KOPT-K1 (cell line): ENCODE results near the gene FRMD6.

Source experiments
- H3K27ac ChIP-seq: fragments of 200-600 bp; sonication (generic); 2 replicates; pipeline ENCODE4 v1.5.1; 2016; ENCODE audit warnings: antibody characterized with exemption, mild to moderate bottlenecking, low read depth, low read length; ENCODE audit not compliant: poor library complexity, severe bottlenecking
- H3K36me3 ChIP-seq: fragments of 200-600 bp; sonication (generic); 2 replicates; pipeline ENCODE4 v1.5.1; 2017; ENCODE audit warnings: antibody characterized with exemption, mild to moderate bottlenecking, low read length, moderate library complexity; ENCODE audit not compliant: insufficient read depth
- H3K9me3 ChIP-seq: fragments of 200-600 bp; sonication (generic); 2 replicates; pipeline ENCODE4 v1.5.1; 2017; ENCODE audit warnings: antibody characterized with exemption, low read length, mild to moderate bottlenecking; ENCODE audit not compliant: insufficient read depth, poor library complexity, severe bottlenecking

Gene FRMD6

DNA sequence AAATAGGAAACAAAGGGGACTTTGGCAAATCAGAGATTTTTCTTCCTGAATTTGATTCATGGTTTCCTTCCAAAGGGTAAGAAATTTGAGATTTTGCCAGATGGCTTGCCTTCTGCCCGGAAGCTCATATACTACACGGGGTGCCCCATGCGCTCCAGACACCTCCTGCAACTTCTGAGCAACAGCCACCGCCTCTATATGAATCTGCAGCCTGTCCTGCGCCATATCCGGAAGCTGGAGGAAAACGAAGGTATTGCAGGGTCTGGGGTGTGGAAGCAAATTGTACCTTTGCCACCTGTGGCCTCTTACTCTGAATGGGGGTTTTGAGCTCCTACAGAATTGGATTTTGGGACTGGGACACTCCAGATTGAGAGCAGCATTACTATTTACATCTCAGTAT lies 63.5 kb downstream of the FRMD6 start:
- no peaks in the 10 kb centered on the region for H3K9me3 ChIP-seq
- no peak overlapping the region for H3K27ac ChIP-seq
- no peaks in the 10 kb centered on the region for H3K36me3 ChIP-seq

DNA sequence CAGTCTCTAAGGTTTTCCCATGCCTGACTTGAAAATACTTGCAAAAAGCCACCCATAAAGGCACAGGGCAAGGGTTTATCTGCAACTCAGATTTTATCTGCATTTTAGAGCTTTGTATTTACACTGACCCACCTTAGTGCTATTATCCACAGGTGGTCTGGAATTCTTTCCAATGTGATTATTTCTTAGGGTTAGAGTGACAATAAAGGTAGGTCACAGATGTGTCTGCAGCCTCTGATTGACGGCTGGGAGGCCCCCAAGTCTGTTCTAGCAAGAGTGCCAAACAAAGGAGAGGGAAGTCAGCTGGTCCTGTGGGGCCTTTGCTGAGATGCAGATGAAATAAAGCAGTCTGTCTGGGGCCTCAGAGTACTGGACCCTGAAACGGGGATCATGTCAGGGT lies 64.0 kb downstream of the FRMD6 start:
- Histone ChIP-seq H3K27ac (no peak overlapping the region), H3K9me3 (no peaks in the 10 kb centered on the region), H3K36me3 (no peaks in the 10 kb centered on the region)

DNA sequence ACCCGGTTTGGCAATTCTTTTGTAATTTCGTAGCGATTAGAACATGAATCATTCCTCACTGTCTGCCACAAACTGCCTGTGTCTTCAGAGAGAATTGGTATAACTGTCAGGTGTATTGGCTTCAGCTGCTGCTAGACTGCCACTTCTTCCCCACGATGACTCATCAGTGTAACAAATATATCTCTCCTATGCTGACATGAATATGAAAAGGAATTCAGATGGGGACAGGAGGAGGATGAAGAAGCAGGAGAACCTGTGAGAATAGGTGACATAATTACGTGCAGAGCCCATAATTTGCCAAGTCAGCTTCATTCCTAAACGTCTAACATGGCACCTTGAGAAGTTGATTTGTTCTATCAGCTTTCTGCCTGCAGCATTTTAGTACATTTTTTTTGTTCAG lies 64.9 kb downstream of the FRMD6 start:
- H3K27ac ChIP-seq = no peak overlapping the region
- no peaks in the 10 kb centered on the region for H3K9me3 ChIP-seq
- H3K36me3 ChIP-seq = no peaks in the 10 kb centered on the region

DNA sequence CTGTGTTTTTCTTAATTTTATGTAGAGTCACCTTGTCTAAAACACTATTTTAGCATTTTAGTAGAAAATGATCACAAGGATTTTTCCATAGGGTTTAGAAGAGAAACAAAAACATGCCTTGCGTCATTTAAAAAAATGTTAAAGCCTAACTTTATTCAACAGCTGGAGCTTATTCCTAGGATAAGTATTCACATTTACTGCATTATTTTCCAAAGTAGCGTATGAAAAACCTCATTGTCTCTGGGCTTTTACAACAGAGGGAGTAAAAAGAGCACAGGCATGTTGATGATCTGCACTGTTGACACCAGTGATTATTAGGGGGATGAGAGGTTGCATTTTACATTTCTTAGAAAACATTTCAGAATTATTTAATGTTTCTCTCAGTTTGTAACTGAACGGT lies 66.1 kb downstream of the FRMD6 start:
- Histone ChIP-seq H3K9me3 (no peaks in the 10 kb centered on the region), H3K36me3 (no peaks in the 10 kb centered on the region), H3K27ac (no peak overlapping the region)

DNA sequence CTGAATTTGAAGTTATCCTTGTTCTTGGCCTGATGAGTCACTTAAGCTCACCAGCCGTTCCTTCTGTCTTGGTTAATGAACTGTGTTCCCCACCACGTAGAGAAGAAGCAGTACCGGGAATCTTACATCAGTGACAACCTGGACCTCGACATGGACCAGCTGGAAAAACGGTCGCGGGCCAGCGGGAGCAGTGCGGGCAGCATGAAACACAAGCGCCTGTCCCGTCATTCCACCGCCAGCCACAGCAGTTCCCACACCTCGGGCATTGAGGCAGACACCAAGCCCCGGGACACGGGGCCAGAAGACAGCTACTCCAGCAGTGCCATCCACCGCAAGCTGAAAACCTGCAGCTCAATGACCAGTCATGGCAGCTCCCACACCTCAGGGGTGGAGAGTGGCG lies 68.2 kb downstream of the FRMD6 start:
- no peaks in the 10 kb centered on the region for H3K36me3 ChIP-seq
- H3K27ac ChIP-seq = no peak overlapping the region
- no peaks in the 10 kb centered on the region for H3K9me3 ChIP-seq

DNA sequence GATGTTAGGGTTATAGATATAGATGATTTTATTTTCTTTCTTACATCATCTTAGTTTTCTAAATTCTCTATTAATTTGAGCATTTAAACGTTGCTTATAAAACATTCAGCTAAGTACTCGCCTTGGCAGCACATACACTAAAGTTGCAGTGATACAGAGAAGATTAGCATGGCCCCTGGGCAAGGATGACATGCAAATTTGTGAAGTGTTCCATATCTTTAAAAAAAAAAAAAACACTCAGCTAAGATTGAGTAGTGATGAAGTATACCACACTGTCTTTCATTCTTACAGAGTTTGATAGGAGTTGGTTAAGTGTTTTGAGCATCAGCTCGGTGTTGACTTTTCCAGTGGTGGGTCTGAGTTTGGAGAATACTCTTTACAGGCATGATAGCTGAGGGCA lies 72.3 kb downstream of the FRMD6 start:
- H3K9me3 ChIP-seq = no peaks in the 10 kb centered on the region
- no peaks in the 10 kb centered on the region for H3K36me3 ChIP-seq
- H3K27ac ChIP-seq = no peak overlapping the region

DNA sequence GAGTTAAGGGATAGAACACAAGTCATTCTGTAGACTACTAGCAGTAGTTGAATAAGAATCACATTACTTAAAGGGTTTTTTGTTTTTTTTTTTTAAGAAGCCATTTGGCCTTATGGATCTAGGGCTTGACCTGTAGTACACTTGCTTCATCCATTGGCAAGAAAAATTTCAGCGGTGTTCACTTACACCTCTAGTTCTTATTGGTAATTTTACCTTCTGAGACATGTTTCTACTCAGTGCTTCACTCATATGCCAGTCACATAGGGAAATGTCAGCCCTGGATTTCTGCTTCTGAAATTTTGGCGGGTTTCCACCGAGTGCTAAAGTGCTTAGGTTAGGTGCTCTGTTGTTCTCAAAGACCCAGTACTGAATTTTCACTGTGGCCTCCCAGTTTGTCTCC lies 72.9 kb downstream of the FRMD6 start:
- Histone ChIP-seq H3K36me3 (no peaks in the 10 kb centered on the region), H3K27ac (no peak overlapping the region)

DNA sequence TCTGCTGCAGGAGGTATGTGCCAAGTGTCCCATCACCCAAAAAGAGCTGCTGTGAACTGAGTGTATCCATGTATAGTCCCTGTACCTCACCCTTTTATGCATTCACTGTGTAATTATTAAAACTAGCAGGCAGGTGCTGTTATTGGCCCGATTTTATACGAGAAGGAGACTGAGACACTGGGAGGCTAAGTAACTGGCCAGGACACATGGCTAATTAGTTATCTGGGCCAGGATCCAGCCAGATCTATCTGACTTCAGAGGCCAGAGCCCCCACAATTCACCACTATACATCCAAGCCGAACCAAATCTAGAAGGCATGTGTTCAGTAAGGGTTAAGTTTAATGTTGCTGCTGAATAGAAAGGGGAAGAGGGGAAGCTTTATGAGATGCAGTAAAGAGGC lies 73.4 kb downstream of the FRMD6 start:
- H3K9me3 ChIP-seq = no peaks in the 10 kb centered on the region
- H3K36me3 ChIP-seq = no peaks in the 10 kb centered on the region
- H3K27ac ChIP-seq = no peak overlapping the region

More for the DNA sequence above, 72.9 kb downstream of the FRMD6 start:
- H3K9me3 ChIP-seq = no peaks in the 10 kb centered on the region

DNA sequence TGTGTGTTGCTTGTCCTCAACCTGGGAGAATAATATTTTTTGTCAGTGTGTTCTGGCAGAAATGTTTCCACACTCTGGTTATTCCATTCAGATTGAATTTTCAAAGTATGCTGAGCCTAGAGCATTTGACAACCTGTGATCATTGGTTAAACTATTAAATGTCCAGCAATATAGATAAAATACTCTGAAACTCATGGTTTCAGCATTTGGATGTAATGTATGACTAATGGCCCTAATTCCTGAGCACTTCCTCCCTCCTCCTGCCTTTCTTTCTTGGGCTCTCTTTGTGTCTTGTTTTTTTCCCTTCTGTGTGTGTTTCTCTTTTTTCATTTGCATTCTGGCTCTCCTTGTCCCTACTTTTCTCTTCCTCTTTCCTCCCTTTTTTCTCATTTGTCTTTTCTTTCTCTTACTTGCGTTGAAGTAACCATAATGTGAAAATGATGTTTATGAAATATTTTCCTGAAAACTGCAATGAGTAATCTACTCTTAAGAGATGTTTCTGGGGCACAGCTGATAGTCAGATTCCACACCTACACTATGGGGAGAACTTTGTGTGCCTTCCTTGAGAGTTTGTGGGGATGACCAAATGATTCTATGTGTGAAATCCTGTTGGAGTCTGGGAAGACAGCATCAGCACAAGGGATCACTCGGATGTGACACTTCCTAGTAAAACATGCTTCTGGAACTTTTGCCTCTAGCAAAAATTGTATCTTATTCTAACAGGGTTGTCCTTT lies 74.6 kb downstream of the FRMD6 start:
- Histone ChIP-seq H3K36me3 (no peaks in the 10 kb centered on the region), H3K27ac (no peak overlapping the region), H3K9me3 (no peaks in the 10 kb centered on the region)

DNA sequence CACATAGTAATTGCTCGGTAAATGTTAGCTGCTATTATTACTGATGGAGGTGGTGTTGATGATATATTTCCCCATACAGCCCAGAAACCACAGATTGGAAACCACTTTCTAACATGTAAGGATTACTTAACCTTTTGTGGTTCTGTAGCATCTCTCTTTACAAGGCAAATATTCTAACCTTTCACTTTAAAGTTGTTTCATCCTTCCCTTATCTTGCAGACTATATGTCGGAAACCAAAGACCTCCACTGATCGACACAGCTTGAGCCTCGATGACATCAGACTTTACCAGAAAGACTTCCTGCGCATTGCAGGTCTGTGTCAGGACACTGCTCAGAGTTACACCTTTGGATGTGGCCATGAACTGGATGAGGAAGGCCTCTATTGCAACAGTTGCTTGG lies 75.8 kb downstream of the FRMD6 start:
- Histone ChIP-seq H3K27ac (no peak overlapping the region), H3K9me3 (no peaks in the 10 kb centered on the region), H3K36me3 (no peaks in the 10 kb centered on the region)

DNA sequence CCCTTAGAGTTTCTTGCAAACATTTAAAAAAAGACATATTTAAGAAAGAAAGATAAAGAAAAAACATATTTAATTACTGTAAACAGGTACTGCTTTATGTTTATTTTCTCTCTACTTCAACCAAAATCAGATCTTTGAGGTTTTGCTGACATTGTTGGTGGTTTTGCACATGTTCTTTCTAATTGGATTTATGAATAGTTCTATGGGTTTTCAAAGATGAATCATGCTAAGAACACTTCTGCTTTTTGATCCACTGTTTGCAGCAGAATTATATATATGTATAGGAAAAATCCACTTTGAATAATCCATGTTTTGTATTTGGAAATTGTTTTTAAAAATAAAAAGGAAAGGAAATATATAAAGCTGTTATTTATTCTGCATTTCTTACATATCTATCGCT lies 78.4 kb downstream of the FRMD6 start:
- no peak overlapping the region for H3K27ac ChIP-seq
- H3K9me3 ChIP-seq = peaks cover 8% of the 10 kb centered on the region
- H3K36me3 ChIP-seq = no peaks in the 10 kb centered on the region

DNA sequence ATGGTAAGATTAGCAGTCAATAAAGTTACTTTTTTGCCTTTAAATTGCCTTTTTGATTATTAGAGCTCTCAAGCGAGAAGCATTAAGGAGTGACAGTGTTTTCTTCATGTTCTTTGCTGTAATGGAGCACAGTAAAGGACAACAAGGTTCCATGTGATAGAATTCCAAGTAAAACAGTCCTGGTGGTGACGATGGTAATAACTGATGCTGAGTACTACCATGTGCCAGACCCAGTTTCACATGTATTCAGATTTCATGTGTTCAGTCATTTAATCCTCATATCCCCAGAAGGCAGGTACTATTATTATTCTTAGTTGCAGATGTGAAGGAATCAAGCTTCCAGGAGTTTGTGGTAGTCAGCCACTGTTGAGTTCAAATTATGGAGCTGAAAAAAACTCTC lies 79.0 kb downstream of the FRMD6 start:
- no peaks in the 10 kb centered on the region for H3K36me3 ChIP-seq
- no peak overlapping the region for H3K27ac ChIP-seq
- H3K9me3 ChIP-seq = peaks cover 8% of the 10 kb centered on the region

DNA sequence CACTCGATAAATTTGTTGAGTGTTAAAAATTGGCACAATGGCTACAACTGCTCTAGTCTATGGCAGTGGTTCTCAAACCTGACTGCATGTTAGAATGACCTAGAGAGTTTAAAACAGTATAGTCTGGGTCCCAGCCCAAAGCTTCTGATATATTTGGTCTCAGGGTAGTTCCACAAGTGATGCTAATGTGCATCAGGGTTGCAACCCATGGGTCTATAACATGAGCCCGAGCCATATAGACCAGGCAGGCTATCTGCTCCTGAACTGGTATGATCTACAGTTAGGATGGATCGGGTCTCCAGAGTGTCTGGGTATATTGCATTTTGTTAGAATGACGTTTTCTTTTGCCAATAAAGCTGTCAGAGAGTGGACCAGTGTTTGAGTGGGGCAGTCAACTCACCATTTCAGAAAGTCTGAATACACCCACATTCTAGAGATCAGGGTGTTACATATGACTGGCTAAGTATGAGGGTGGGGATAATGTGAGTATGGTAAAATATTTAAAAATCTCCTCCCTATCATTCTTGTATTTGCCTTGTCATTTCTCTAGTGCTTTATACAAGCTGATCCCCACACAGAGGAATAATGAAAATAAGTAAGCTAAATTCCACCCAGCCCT lies 80.9 kb downstream of the FRMD6 start:
- H3K36me3 ChIP-seq = no peaks in the 10 kb centered on the region
- H3K9me3 ChIP-seq = peaks cover 8% of the 10 kb centered on the region
- H3K27ac ChIP-seq = no peak overlapping the region

DNA sequence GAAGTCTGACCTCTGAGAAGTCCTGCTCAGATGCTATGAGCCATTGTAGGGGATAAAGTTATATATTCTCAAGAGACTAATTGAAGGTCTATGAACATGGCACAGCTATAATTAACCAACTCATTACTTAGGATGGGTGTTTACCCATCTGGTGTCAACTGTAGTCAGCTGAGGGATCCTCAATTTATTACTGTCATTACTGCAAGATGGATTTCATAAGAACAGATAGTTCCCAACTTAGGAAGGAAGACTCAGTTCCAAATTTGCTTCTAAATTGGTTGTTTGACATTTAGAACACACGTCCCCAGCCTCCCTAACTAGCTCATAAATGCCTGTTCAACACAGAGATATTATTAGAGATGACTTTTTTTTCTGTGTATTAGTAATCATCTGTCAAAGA lies 81.4 kb downstream of the FRMD6 start:
- no peaks in the 10 kb centered on the region for H3K36me3 ChIP-seq
- H3K27ac ChIP-seq = no peak overlapping the region
- H3K9me3 ChIP-seq = peaks cover 8% of the 10 kb centered on the region

DNA sequence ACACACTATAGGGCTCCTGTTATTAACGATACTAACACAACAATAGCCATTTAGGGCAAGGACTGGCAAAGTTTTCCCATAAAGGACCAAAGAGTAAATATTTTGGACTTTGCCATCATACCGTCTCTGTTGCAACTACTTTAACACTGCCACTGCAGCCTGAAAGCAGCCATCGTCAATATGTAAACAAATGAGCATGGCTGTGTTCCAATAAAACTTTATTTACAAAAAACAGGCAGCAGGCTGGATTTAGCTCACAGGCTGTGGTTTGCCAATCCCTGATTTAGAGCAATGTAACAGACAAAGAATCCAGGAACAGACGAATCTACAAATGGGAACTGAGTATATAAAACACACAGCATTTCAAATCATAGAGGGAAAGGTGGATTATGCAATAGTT lies 84.1 kb downstream of the FRMD6 start:
- Histone ChIP-seq H3K36me3 (no peaks in the 10 kb centered on the region), H3K27ac (no peak overlapping the region), H3K9me3 (peaks cover 8% of the 10 kb centered on the region)

DNA sequence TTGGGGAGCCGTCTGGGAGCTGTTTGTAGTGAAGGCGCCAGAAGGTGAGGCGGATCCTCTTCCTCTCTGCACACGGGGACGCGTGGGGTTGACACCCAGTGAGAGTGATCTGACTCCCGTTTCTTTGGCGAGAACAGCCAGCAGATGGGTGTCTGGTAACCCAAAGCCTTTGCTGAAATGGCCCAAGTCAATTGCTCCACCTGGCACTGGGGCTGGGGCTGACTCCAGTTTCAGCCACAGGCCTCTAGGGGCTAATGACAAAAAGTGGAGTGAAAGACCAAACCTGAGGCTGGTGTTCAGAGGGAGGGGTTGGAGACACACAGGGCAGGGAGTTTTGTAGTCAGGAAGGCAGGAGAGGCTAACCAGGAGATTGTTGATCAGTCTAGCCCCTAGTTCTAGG lies 87.0 kb downstream of the FRMD6 start:
- Histone ChIP-seq H3K27ac (no peak overlapping the region), H3K9me3 (peaks cover 8% of the 10 kb centered on the region), H3K36me3 (no peaks in the 10 kb centered on the region)
